Measurements from ENCODE around the gene ADGRG1.

Gene ADGRG1

DNA sequence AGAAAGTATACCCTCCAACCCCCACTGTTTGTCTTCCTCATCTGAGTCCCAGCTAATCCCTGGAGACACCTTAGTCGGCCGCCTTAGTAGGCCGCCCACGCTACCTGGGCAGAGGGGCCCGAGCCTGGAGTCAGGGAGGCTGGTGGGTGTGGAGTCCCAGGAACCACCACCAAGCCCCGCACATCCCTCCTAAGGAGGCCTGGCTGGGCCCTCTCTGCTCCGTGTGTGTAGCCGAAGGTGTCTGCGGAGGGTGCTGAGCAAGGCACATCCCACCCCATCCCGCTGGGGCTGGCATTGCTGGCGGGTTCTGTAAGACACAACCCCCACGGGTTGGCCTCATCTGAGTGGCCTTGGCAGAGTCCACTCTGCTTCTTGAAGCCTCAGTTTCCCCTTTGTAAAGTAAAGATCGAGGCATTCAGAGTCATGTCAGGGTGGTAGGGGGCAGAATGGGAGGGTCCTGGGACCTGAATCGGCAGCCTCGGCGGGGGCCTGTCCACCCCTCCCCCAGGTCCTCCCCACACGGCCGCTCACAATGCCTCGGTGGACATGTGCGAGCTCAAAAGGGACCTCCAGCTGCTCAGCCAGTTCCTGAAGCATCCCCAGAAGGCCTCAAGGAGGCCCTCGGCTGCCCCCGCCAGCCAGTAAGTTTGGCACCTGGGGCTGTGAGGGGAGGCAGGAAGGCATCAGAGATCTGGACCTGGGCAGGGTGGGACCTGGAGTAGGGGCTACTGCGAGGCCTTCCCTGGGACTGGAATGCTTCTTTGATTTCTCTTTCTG, 24.5 kb downstream of the ADGRG1 start:
- TF ChIP-seq, protein P1, sequence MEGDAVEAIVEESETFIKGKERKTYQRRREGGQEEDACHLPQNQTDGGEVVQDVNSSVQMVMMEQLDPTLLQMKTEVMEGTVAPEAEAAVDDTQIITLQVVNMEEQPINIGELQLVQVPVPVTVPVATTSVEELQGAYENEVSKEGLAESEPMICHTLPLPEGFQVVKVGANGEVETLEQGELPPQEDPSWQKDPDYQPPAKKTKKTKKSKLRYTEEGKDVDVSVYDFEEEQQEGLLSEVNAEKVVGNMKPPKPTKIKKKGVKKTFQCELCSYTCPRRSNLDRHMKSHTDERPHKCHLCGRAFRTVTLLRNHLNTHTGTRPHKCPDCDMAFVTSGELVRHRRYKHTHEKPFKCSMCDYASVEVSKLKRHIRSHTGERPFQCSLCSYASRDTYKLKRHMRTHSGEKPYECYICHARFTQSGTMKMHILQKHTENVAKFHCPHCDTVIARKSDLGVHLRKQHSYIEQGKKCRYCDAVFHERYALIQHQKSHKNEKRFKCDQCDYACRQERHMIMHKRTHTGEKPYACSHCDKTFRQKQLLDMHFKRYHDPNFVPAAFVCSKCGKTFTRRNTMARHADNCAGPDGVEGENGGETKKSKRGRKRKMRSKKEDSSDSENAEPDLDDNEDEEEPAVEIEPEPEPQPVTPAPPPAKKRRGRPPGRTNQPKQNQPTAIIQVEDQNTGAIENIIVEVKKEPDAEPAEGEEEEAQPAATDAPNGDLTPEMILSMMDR (IDR thresholded peaks at IDR 0.05), result no peak
- no peak overlapping the region for H3K4me3 ChIP-seq
- H3K9me3 ChIP-seq, result no peaks in the 10 kb centered on the region
- peaks cover 0 to 42% of the 10 kb centered on the region in 2 donors for H3K27me3 ChIP-seq
- no peak overlapping the region for H3K27ac ChIP-seq
- H3K4me1 ChIP-seq, result peaks cover 0 to under 1% (median 0%) of the 10 kb centered on the region in 4 donors
- H3K36me3 ChIP-seq, result peaks cover 0 to 34% (median 0%) of the 10 kb centered on the region in 3 donors
- intact Hi-C loops (cut with DNase I; ENCODE audit: low total_unique reads), result no loop called here
- no peak for DNase-seq

DNA sequence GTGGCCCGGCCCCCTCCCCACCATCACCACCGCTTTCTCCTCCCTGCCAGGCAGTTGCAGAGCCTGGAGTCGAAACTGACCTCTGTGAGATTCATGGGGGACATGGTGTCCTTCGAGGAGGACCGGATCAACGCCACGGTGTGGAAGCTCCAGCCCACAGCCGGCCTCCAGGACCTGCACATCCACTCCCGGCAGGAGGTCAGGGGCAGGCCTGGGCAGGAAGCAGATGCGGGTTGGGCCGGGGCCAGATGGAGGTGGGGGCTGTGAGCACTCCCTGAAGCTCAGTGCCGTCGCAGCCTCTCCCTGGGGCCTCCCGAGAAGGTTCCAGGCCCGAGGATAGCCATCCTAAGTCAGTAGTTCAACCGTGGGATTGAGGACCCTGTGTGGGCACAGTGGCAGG, 25.5 kb downstream of the ADGRG1 start:
- no peak for DNase-seq
- Histone ChIP-seq H3K36me3 (peaks cover 0 to 42% (median 0%) of the 10 kb centered on the region in 3 donors), H3K4me1 (no peaks in the 10 kb centered on the region), H3K27me3 (peaks cover 0 to 40% of the 10 kb centered on the region in 2 donors), H3K27ac (no peak overlapping the region), H3K9me3 (no peaks in the 10 kb centered on the region), H3K4me3 (no peak overlapping the region)
- intact Hi-C loops (cut with DNase I; ENCODE audit: low total_unique reads), result no loop called here
- TF ChIP-seq, protein P1 (IDR thresholded peaks at IDR 0.05), result no peak

DNA sequence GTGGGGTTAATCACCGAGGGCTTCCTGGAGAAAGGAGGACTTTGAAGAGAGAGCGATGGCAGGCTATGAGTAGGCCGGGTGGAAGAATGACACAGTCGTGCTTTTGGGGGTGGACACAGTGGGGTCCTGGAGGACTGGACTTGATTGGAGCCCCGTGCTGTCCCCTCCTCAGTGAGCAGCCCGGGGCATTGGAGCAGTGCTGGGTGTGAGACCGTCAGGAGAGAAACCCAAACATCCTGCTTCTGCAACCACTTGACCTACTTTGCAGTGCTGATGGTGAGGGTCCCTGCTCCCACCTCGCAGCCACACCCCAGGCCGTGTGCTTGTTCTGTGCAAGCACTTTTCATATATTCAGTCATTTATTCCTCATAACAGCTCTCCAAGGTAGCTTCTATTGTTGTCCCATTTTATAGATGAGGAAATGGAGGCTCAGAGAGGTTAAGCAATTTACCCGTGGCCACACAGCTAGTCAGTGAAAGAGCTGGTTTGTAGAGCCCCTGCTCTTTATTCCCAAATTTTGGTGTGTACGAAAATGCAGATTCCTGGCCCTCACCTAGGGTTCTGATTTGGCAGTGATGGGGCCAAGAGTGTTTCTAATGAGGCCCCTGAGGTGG, 28.0 kb downstream of the ADGRG1 start:
- H3K9me3 ChIP-seq, result no peaks in the 10 kb centered on the region
- no peaks in the 10 kb centered on the region for H3K4me1 ChIP-seq
- TF ChIP-seq, protein P1 (IDR thresholded peaks at IDR 0.05), result no peak
- no peak for DNase-seq
- peaks cover 0 to 26% of the 10 kb centered on the region in 2 donors for H3K27me3 ChIP-seq
- H3K4me3 ChIP-seq, result no peak overlapping the region
- no peak overlapping the region for H3K27ac ChIP-seq
- intact Hi-C loops (cut with DNase I; ENCODE audit: low total_unique reads), result no loop called here
- H3K36me3 ChIP-seq, result peaks cover 0 to 55% (median 0%) of the 10 kb centered on the region in 3 donors

DNA sequence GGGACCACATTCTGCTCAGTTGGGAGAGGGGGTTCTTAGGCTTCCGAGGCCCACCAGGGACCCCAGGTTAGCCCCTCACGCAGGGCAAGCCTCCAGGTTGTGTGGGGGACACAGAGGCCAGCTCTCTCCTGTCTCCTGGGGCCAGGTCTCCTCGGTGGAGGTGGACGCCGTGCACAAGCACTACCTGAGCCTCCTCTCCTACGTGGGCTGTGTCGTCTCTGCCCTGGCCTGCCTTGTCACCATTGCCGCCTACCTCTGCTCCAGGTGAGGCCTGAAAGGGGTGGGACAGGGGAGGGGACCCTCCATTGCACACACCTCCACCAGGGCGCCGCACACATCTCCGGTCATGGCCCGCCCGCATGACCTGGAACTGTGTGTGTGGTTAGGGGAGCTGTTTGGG, 28.8 kb downstream of the ADGRG1 start:
- Histone ChIP-seq H3K4me3 (no peak overlapping the region), H3K4me1 (no peaks in the 10 kb centered on the region), H3K27ac (no peak overlapping the region), H3K27me3 (peaks cover 0 to 26% of the 10 kb centered on the region in 2 donors), H3K9me3 (no peaks in the 10 kb centered on the region), H3K36me3 (peaks cover 0 to 55% (median 0%) of the 10 kb centered on the region in 3 donors)
- no peak for DNase-seq
- intact Hi-C loops (cut with DNase I; ENCODE audit: low total_unique reads), result no loop called here
- TF ChIP-seq, protein P1 (IDR thresholded peaks at IDR 0.05), result no peak

DNA sequence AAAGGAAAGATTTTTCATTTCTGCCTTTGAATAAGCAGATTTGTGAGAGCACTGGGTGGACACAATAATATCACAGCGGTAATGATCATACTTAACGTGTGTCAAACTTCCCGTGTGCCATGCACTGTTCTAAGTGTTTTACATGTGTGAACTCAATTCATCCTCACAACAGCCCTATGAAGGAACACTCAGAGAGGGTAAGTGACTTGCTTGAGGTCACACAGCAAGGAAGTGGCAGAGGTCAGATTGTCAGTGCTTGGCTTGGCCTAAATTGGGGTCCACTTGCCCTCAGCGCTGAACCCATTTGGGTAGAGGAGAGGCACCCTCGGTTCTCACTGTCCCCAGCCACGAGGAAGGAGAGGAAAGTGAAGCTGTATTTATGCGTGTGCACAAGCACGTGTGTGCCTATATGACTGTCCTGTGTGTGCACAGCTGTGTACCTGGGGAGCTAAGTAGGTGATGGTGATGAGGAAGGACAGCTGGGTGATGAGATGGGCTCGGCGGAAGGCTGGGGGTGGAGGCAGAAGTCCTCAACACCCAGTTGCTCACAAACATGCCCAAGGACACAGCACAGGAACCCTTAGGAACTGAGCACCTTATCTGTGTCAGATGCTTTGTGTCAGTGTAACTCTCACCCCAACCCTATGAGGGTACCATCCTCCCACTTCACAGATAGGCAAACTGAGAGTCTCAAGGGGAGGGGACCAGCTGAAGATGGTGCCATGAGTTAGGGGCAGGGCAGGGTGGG, 29.9 kb downstream of the ADGRG1 start:
- no peaks in the 10 kb centered on the region for H3K4me1 ChIP-seq
- no peak overlapping the region for H3K4me3 ChIP-seq
- DNase-seq, result no peak
- intact Hi-C loops (cut with DNase I; ENCODE audit: low total_unique reads), result no loop called here
- TF ChIP-seq, protein P1 (IDR thresholded peaks at IDR 0.05), result no peak
- H3K27me3 ChIP-seq, result peaks cover 0 to 16% of the 10 kb centered on the region in 2 donors
- peaks cover 0 to 59% (median 0%) of the 10 kb centered on the region in 3 donors for H3K36me3 ChIP-seq
- no peak overlapping the region for H3K27ac ChIP-seq
- H3K9me3 ChIP-seq, result no peaks in the 10 kb centered on the region

All from tibial artery (tissue), 4 donors.